ENCODE measurements around the gene KRT83.
A peak's percentile ranks its signal among the peaks of the same experiment; 100 is the strongest.
"Not testable (repeated sequence)": the region's sequence is repeated elsewhere in the genome, so short reads cannot be mapped to it uniquely, and the experiment has no call there.

The KRT83 gene

GRCh38 chr12:52286857-52287785 is 34.1 kb downstream of the KRT83 start:
- not testable (repeated sequence) for DNase-seq (ENCODE audit: low spot score)

- DNase-seq (ENCODE audit: low spot score): no peak
Observed at GRCh38 chr12:52285851-52286530, 35.2 kb downstream of the KRT83 start.

- peak; percentile 92 for DNase-seq (ENCODE audit: low spot score)
Observed at GRCh38 chr12:52285172-52285745, 35.9 kb downstream of the KRT83 start.

- DNase-seq (ENCODE audit: low spot score): peak; percentile 58
Observed at GRCh38 chr12:52284562-52285171, 36.5 kb downstream of the KRT83 start.

GRCh38 chr12:52280796-52281560 is 40.2 kb downstream of the KRT83 start:
- peak; percentile 99 for DNase-seq (ENCODE audit: low spot score)

GRCh38 chr12:52280319-52280795 is 40.8 kb downstream of the KRT83 start:
- DNase-seq (ENCODE audit: low spot score): peak; percentile 99

- DNase-seq (ENCODE audit: low spot score): peak; percentile 96
Observed at GRCh38 chr12:52279422-52280318, 41.5 kb downstream of the KRT83 start.

- peak; percentile 88 for DNase-seq (ENCODE audit: low spot score)
Observed at GRCh38 chr12:52278575-52279421, 42.4 kb downstream of the KRT83 start.

- peak; percentile 62 for DNase-seq (ENCODE audit: low spot score)
Observed at GRCh38 chr12:52277486-52278245, 43.5 kb downstream of the KRT83 start.

- DNase-seq (ENCODE audit: low spot score): no peak
Observed at GRCh38 chr12:52275686-52276085, 45.5 kb downstream of the KRT83 start.

GRCh38 chr12:52274521-52275120 is 46.6 kb downstream of the KRT83 start, which contains the start of gene KRT86:
TSS of gene KRT86 (plus strand) at chr12:52274645. CDS start at chr12:52301917, 27,272 bp downstream.
- DNase-seq (ENCODE audit: low spot score): no peak

GRCh38 chr12:52271158-52271557 is 50.0 kb downstream of the KRT83 start:
- DNase-seq (ENCODE audit: low spot score): no peak

GRCh38 chr12:52270541-52271070 is 50.6 kb downstream of the KRT83 start:
- DNase-seq (ENCODE audit: low spot score): no peak

GRCh38 chr12:52268212-52268611 is 53.0 kb downstream of the KRT83 start:
- DNase-seq (ENCODE audit: low spot score): peak; percentile 76

GRCh38 chr12:52267699-52268098 is 53.5 kb downstream of the KRT83 start:
- no peak for DNase-seq (ENCODE audit: low spot score)

- no peak for DNase-seq (ENCODE audit: low spot score)
Observed at GRCh38 chr12:52267266-52267665, 53.9 kb downstream of the KRT83 start.

GRCh38 chr12:52266514-52266913 is 54.7 kb downstream of the KRT83 start:
- DNase-seq (ENCODE audit: low spot score): no peak

- DNase-seq (ENCODE audit: low spot score): no peak
Observed at GRCh38 chr12:52264435-52264825, 56.8 kb downstream of the KRT83 start.
